ENCODE data around the gene STKLD1. TPM values are rescaled to one million over a fixed set of nuclear protein-coding genes. Genes with fewer than 3 reads are reported as not detected.
"Not testable (repeated sequence)": the region's sequence is repeated elsewhere in the genome, so short reads cannot be mapped to it uniquely, and the experiment has no call there.

The STKLD1 gene
- total RNA-seq, 1 donor from 2014 or later, result 0.06 TPM

DNA sequence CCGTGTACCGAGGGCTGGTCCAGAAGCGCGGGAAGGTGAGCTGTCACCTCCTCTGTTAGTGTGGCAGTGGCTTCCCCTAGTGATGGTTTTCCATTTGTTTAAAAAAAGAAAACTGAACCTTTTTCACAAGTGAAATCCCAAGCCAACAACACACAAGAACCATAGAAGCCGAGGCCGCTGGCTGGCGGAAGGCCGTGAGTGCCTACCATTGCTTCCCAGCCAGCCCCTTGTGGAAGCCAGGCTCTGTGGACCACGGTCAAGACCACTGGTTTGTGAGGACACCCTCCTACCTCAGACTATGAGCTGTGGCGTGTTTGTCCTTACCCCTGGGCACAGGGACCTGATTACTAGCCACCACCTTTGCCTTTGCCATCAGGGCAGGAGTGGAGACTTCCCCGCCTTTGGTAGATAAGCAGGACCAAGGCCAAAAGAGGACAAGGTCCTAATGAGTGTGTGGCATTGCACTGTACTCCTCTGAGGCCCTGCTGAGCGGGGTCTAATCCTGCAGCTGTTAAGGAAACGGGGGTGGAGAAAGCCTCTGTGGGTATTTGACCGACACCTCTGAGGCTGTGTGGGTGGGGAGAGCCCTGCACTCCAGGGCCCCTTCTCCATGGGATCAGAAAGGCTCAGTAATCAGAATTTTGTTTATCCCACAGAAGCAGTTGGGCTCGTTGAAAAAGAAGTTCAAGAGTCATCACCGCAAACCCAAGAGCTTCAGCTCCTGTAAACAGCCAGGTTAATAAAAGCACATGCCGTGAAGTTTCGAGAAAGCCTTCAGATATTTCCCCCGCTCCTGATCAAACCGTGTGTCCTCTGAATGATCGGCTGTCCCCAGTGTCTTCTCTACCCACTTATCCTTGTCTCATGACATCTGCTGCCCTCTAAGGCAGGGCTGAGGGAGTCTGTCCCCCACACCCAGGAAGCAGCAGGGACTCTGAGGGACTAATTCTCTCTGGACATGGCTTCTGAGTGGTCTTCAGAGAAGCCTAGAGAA, 15.5 kb upstream of the STKLD1 start:
- no peak for DNase-seq (ENCODE audit: extremely low read depth, low read depth, low spot score)

DNA sequence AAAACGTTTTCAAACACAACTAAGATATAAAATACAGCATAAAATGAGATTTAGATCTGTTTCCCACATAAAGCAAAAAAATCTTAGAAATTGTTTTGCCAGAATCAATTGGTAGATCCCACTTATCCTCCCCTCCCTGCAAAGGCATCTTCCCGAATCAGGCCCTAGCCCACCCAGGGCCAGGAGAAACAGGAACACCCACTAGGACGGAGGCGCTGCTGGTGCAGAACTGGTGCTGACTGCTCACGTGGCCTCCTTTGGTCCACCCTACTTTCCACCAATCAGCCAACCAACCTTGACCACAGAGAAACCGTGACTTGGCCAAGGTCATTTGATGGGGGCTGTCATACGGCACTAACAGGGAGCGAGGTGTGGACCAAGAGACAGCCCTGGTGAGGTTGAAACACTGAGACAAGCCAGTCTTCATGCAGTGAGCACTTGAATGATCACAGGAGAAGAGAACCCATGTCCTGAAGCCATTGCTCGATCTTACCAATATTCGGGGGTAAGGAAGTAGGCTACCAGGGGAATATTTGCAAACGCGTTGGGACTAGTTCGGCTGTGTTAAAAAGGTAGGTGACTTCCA, 14.6 kb upstream of the STKLD1 start:
- DNase-seq (ENCODE audit: extremely low read depth, low read depth, low spot score), result no peak

DNA sequence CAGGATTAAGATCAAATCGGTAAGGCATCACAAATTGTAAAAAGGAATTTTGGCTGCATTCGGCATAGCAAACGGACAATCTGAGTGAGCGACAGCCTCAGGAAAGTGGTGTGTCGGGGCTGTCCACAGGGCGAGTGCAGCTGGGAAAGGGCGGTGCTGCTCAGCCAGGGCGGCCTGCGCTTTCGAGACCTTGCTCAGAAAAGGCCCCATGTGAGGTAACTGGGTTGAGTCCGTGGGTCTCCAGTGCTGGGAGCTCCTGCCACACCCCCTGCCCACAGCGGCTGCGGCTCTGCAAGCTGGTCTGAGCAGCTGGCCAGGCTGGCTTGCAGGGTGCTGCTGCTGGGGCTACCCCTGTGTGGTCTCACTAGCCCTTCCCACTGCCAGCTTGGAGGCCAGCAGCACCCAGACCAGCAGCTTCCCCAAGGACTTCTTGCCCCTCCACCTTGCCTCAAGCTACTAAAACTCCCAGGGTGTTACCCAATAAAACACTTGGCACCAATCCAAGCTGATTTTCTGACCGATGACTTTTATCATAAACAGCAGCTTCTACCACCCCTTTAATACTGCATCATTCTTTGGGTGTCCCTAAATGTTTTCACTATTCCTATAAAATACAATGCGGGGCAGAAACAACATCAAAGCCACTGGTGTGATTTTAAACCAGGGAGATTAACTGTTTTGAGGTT, 13.7 kb upstream of the STKLD1 start:
- no peak for DNase-seq (ENCODE audit: extremely low read depth, low read depth, low spot score)

DNA sequence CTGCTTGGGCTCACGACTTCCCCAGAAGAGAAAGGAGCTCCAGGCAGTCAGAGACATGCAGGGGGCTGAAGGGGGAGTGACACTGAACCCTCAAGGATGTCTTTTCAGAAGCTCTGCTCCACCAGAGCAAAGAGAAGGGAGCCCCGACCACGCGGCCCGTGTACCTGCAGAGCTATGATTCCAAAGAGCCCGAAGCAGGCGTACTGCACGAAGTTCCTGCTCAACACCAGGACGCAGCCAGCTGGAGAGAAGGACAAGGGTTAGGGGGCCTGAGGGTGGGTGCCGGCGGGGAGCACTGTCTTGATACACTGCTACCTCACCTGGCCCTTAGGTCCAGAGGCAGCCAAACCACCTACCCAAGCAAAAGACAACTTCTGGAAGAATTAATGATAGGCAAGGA, 9.7 kb upstream of the STKLD1 start:
- no peak for DNase-seq (ENCODE audit: extremely low read depth, low read depth, low spot score)

DNA sequence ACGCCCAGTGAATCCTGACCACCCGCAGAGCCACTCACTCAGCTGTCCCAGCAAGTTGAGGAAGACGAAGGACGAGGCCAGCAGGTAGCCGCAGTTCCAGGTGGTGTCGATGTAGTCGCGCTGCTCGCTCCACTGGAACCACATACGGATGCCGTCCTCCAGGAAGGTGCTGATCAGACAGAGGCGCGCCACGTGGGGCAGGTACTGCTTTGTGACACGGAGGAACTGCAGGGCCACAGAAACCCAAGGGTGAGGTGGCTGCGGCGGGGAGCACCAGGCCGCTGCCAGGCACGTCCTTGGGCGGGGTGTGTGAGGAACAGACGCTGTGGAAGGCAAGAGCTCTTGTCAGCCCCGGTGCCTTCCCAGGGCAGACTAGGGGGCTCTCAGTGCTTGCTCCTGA, 8.9 kb upstream of the STKLD1 start:
- DNase-seq (ENCODE audit: extremely low read depth, low read depth, low spot score), result no peak

DNA sequence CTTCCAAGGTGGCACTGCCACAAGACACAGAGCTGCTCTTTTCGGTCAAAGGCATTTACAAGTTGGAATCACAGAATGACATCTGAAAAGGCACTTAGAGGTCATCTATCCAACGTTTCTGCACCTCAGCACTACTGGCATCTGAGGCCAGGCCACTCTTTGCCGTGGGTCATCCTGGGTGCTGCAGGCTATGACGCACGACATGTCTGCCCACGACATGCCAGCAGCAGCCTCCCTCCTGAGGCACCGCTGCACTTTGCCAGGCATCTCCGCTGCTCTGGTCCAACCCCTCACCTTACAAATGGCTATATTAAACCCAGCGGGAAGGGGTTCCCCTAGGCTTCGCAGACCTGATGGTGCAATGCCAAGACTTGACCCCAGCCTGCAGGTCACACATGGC, 8.4 kb upstream of the STKLD1 start:
- DNase-seq (ENCODE audit: extremely low read depth, low read depth, low spot score), result no peak

DNA sequence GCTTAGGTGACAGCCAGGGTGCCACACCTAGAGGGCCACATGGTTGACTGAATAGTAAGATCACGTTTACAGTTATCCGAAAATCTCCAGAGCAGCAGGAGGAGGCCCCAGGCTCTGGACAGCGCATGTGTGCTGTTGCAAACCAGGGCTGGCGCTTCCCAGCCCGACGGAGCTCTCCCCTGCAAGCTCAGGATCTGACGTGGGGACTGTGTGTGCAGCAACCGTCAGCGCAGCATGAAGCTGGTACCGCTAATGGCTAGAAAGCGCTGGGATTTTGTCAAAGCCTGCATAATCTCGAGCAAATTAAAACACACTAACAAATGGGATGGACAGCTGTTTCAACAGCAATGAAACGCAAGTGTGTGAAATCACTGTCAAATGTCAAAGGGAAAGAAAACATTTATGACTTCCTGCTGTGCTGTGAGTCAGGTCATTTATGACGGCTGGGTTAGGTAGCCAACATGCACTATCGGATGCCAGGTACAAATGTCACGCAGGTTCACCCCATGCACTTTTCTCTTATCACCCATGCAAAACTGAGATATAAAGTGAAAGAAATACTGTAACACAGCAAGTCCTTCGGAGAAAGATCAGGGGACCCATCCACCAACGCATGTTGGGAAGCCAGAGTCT, 7.8 kb upstream of the STKLD1 start:
- DNase-seq (ENCODE audit: extremely low read depth, low read depth, low spot score), result no peak

DNA sequence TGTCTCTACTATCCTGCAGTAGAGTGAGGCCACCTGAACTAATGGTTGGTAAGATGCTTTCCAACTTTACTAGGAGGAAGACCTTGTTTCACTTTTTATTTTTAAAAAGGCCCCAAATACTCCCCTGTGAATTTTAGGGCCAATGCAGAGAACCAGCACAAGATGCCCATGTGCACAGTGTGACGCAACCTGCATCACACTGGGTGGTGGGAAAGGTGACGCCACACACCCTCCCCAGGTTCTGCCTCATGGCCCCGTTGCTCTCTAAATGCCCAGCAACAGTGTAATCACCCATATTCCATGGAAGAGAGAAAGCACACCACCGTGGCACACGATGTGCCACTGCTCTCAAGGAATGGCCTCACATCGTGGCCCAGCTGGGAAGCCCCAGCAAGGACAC, 6.7 kb upstream of the STKLD1 start:
- DNase-seq (ENCODE audit: extremely low read depth, low read depth, low spot score), result no peak

DNA sequence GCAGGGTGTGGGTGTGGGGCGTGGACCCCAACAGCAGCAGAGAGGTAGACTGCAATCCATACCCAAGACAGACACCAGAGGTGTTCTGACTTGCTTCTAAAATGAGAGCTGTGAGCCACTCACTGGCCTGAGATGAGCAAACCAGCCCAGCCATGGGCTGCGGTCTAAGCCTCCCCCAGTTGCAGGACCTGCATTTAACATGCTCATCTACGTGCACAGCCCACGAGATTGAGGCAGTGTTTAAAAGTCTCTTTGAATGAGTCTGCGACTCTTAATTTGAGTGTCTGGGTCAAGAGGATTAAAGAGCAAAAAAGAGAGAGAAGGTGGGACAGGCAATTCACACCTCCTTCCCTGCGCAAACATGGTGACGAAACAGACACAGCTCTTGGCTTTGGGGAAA, 6.2 kb upstream of the STKLD1 start:
- no peak for DNase-seq (ENCODE audit: extremely low read depth, low read depth, low spot score)

DNA sequence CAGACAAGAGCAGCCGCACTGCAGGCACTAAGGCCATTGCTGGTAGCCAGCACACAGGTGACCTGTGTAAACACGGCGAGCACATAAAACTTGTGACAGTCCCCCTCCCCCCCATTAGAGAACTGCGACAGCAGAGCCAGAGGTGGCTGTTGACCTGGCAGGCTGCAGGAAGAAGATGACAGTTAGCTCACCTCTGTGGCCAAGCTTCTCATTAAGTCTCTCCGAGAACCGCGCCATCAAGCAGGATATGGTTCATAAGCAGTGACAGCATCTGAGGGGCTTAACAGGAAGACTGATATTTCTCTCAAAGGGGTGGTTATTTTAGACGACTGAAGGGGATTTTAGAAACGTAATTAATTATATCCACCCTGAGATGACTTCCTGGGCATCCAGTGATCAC, 5.5 kb upstream of the STKLD1 start:
- no peak for DNase-seq (ENCODE audit: extremely low read depth, low read depth, low spot score)

DNA sequence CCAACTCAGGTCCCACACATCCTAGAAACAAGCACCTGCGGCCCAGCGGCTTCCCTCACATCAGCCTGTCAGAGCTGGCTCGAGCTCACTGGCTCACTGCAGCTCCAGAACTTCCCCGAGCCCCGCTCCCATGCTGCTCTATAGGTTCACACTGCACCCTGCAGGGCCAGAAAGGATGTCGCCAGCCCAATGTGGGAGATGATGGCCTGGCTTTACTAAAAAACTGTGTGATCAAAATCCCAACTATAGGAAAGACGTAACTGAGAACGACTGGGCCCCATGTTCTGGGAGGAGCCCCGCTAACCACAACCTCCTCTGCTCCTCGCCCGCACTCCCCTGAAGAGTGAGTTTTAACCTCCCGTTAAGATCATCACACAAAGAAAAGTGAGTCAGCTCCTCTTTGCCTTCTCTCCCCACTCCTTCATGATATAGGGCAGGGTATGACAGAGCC, 4.9 kb upstream of the STKLD1 start:
- DNase-seq (ENCODE audit: extremely low read depth, low read depth, low spot score), result no peak

DNA sequence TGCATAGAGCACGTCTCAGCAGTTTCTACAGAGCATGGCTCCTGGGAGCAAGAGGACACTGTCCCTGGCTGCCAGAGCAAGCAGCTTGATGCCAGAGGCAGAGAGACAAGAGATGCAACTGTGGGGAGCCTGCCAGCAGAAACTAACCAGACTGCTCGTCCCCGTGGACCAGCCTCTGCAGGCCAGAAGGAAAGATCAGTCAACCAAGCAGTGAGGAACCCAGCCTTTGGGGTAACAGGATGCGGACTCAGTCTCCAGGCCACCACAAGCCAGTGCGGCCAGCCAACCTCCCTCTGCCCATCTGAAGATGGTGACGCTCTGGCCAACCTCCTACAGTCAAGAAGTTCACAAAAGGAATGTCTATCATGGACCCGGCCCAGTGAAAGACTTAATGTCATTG, 4.0 kb upstream of the STKLD1 start:
- no peak for DNase-seq (ENCODE audit: extremely low read depth, low read depth, low spot score)

DNA sequence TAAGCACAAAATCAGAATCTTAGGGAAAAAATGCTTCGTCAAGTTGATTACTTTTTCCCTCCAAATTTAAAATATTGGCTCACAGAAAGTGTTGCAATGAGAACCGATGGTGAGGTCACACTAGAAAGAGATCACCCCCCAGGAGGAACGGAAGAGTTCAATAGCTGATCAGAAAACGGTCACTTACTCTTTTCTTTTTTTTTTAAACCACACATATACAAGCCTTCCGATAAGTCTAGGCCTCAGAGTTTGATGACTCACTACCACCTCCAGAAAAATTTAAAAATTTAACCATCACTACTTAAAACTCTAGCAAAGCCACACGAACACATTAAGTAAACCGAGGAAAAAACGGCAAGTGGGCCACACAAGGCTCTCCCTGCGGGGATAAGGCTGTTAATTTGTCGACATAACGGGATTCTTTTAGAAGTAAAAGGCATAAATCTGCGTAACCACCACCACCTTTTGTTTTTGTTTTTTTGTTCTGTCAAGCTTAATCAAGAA, 1.5 kb upstream of the STKLD1 start:
- no peak for DNase-seq (ENCODE audit: extremely low read depth, low read depth, low spot score)

DNA sequence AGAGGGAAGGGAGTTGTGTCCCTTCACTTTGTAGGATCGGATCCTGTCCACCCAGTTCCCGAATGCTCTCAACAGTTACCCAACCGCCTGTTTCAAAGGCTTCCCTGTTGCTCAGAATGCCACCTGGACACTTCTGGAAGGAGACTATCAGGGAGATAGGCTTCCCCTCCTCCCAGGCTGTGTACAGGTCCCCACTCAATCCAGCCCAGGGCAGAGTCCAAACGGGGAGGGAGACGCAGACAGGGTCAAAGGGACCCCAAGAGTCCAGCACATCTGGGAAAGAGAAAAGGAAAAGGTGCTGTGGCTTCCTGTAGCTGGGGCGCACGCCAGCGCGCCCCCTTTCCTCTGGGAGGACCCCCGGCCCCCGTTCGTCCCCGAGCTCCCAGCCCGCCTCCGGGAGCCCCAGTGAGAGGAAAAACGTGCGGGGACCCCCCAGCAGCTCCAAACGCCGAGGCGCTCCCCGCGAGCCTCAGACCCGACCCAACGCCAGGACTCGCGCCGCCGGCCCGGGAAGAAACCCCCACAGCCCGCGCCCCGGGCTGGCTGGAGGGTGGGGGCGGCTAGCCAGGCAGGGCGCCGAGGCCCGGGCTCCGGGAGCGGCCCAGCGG, 946 bp upstream of the STKLD1 start:
- no peak for DNase-seq (ENCODE audit: extremely low read depth, low read depth, low spot score)

DNA sequence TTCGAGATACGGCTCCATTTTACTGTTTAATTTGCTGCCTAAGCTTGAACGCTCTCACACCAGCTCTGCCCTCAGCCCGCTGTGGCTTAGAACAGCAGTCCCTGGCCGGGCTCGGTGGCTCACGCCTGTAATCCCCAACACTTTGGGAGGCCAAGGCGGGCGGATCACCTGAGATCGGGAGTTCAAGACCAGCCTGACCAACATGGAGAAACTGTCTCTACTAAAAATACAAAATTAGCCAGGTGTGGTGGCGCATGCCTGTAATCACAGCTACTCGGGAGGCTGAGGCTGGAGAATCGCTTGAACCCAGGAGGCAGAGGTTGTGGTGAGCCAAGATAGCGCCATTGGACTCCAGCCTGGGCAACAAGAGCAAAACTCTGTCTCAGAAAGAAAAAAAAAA, 1.1 kb downstream of the STKLD1 start:
- DNase-seq (ENCODE audit: extremely low read depth, low read depth, low spot score), result not testable (repeated sequence)

DNA sequence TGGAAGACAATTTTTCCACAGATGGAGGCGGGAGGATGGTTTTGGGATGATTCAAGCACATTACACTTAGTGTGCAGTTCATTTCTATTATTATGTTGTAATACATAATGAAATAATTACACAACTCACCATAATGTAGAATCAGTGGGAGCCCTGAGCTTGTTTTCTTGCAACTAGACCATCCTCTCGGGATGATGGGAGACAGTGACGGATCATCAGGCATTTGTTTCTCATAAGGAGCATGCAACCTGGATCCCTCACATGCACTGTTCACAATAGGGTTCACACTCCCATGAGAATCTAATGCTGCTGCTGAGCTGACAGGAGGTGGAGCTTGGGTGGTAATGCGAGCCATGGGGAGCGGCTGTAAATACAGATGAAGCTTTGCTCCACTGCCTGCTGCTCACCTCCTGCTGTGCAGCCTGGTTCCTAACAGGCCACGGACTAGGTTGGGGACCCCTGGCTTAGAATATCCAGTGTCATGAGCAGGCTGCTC, 1.6 kb downstream of the STKLD1 start:
- DNase-seq (ENCODE audit: extremely low read depth, low read depth, low spot score), result no peak

DNA sequence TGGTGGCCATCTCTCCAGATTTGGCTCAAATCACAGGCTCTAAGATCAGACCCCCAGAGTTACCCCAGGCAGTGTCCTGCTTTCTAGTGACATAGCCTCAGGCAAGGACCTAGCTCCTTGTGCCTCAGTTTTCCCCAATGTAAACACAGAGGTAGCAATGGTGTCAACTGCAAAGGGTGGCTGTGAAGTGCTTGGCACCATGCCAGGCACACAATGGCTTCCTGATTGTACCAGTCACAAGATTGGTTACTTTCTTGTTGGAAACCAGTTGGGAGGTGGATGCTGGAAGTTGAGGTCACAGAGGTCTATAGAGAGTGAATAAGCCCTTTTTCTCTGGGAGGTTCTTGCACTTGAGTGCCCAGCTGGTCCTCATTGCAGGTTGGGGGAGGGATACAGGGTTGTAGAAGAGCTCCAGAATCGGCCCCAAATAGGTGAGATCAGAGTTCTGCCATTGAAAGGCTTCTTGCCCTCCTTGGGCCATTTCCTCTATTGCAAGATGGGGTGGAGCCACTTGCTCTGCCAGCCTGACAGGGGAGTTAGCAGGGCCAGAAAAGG, 2.3 kb downstream of the STKLD1 start:
- DNase-seq (ENCODE audit: extremely low read depth, low read depth, low spot score), result no peak

DNA sequence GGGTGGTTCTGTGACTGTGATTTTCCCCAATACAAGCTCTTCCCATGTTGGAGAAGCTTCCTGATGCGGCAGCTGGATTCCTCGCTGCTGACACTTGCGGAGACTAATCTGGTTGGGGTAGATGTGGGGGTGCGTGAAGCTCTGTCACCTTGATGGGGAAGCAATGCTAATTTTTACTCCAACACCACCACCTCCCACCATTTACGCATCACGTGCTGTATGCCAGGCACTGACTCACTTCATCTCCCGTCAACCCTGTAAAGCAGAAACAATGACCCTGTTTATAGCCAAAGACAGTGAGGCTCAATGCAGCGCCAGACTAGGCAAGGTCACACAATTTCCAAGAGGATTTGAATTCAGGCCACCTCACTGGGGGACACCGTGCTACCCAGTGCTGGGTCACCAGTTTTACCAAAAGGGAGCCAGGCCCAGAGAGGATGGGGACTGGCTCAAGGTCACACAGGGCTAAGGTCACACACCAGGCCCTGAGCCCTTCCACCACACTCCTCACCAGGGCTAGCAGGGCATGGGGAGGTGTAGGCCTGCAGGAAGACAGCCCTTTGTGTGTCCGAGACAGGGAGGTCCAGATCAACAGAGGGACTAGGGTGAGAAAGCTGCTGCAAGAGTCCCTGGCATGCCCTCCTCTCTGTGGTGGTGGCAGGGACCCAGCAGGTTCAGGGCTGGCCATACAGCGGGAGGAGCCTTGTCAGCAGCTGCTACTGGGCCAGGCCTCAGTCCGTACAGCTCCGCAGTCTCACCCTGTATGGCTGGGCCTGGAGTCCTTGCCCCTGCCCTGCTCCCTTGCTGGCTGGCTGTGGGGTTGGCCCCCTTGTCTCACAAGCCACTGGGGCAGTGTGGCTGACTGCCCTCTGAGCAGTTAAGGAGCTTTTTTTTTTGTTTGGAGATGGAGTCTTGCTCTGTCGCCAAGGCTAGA, 3.3 kb downstream of the STKLD1 start:
- no peak for DNase-seq (ENCODE audit: extremely low read depth, low read depth, low spot score)

DNA sequence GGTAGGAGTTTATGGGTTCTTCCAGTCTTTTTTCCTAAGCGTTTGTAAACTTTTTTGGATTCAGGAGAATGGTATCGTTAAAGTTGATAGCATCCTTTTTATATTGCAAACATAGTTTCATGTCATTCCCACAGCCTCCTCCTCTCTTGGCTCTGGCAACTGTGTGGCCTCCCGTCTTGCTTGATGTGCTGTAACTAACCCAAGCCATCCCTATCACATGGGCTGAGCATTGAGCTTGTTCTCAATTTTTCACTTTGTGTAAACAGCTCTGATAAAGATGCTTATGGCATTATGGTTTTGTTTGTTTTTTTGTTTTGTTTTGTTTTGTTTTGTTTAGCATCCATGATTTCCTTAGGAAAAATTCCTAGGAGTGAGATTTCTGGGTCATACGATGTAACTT, 4.6 kb downstream of the STKLD1 start:
- DNase-seq (ENCODE audit: extremely low read depth, low read depth, low spot score), result no peak
